Esophagus squamous epithelium (tissue), 4 donors: ENCODE results near the gene RAP1A.

Source experiments
- POLR2A ChIP-seq, 4 donors: fragments of 450-650 bp; IDR thresholded peaks; one replicate each; pipeline ENCODE4 v1.6.1; 2017; ENCODE audit warnings: antibody characterized with exemption in 4 of 4, mild to moderate bottlenecking in 4 of 4, moderate library complexity in 3 of 4
- TF ChIP-seq, protein P1 (sequence below), 6 experiments: fragments of 450-650 bp in 4 of 6; fragments of 200-600 bp in 2 of 6; sonication (generic) in 2 of 6; IDR thresholded peaks; one replicate each; pipeline ENCODE4 v1.5.1; 2016 to 2019; ENCODE audit warnings: antibody characterized with exemption in 6 of 6, mild to moderate bottlenecking in 4 of 6, moderate library complexity in 4 of 6

DNA sequence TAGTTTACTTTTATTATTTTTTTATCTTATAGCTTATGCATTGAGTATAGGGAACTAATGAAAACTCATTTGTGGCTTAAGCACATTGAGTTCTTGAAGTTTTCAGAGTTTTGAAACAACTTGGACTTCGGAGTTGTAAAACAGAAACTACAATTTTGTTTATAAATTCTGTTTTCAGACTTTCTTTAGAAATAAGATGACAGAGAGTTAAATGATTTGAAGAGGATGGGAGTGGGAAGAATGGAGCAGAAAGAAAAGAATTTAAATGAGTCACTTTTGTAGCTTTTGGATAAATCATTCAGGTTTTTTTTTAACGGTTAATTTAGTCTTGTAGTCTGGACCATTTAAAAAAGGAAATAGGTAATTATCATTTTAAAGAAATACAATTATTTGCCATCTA is 87.3 kb downstream of the RAP1A start:
- TF ChIP-seq, protein P1, sequence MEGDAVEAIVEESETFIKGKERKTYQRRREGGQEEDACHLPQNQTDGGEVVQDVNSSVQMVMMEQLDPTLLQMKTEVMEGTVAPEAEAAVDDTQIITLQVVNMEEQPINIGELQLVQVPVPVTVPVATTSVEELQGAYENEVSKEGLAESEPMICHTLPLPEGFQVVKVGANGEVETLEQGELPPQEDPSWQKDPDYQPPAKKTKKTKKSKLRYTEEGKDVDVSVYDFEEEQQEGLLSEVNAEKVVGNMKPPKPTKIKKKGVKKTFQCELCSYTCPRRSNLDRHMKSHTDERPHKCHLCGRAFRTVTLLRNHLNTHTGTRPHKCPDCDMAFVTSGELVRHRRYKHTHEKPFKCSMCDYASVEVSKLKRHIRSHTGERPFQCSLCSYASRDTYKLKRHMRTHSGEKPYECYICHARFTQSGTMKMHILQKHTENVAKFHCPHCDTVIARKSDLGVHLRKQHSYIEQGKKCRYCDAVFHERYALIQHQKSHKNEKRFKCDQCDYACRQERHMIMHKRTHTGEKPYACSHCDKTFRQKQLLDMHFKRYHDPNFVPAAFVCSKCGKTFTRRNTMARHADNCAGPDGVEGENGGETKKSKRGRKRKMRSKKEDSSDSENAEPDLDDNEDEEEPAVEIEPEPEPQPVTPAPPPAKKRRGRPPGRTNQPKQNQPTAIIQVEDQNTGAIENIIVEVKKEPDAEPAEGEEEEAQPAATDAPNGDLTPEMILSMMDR (IDR thresholded peaks at IDR 0.05) = no peak
- TF ChIP-seq POLR2A (IDR thresholded peaks at IDR 0.05) = no peak
